ENCODE data around the gene SAMD11. TPM values are rescaled to one million over a fixed set of nuclear protein-coding genes. Genes with fewer than 3 reads are reported as not detected.

Gene SAMD11
- total and polyA plus RNA-seq, 2 of the 8 experiments (the other 6 are each of a cell fraction or from before 2014, with no cell fraction given): 0.18 to 0.30 TPM

- TF ChIP-seq ATF2 (IDR thresholded peaks at IDR 0.05; ENCODE audit: low read length) (no peak), KDM4A (IDR thresholded peaks at IDR 0.05; ENCODE audit: low read depth, low read length, severe bottlenecking) (no peak)
Measured at GRCh38 chr1:938088-938683, 14.5 kb downstream of the SAMD11 start (continued).
